WTC11 (cell line): ENCODE data around the gene PSMD4. TPM values are rescaled to one million over a fixed set of nuclear protein-coding genes. Genes with fewer than 3 reads are reported as not detected.

Experiments used
- ATAC-seq: fragments of 200-7000 bp; cut with Tn5 transposase; 2 replicates; pipeline ENCODE4 v1.10.0; 2021; ENCODE audit warnings: mild to moderate bottlenecking, moderate library complexity
- CTCF ChIA-PET: fragments of 300-600 bp; sonication (Branson Sonifier 250); formaldehyde crosslinking; loops from one replicate; lab custom pipeline; 2021; ENCODE audit warnings: antibody characterized with exemption; lab: Charles Lee
- POLR2A ChIA-PET: fragments of 350-600 bp; sonication (Branson Sonifier 250); formaldehyde crosslinking; loops from one replicate; lab custom pipeline; 2021; ENCODE audit warnings: antibody characterized with exemption; lab: Charles Lee
- DNase-seq: peaks from one replicate; pipeline ENCODE4 v3.0.0; 2021; ENCODE audit warnings: low spot score
- H3K27ac Mint-ChIP-seq: 2 replicates; pipeline ENCODE4 v1.8.0; 2021; ENCODE audit warnings: mixed read lengths
- H3K27me3 Mint-ChIP-seq: 2 replicates; pipeline ENCODE4 v1.8.0; 2021; ENCODE audit warnings: low read depth, mild to moderate bottlenecking, moderate library complexity, mixed read lengths
- H3K36me3 Mint-ChIP-seq: 2 replicates; pipeline ENCODE4 v1.8.0; 2021; ENCODE audit warnings: mixed read lengths
- H3K4me1 Mint-ChIP-seq: 2 replicates; pipeline ENCODE4 v1.8.0; 2022; ENCODE audit warnings: mixed read lengths
- H3K4me3 Mint-ChIP-seq: 2 replicates; pipeline ENCODE4 v1.8.0; 2021; ENCODE audit warnings: mild to moderate bottlenecking, moderate library complexity, mixed read lengths
- H3K9me3 Mint-ChIP-seq: 2 replicates; pipeline ENCODE4 v1.8.0; 2021; ENCODE audit warnings: mixed read lengths
- ARID4B ChIP-seq: sonication (generic); formaldehyde crosslinking; IDR thresholded peaks from 2 replicates; pipeline ENCODE4 v1.8.0; 2023; ENCODE audit warnings: missing genetic modification reagents, mild to moderate bottlenecking, borderline replicate concordance
- CBFB ChIP-seq: sonication (generic); formaldehyde crosslinking; IDR thresholded peaks from 2 replicates; pipeline ENCODE4 v1.8.1; 2022; ENCODE audit warnings: mild to moderate bottlenecking, low read depth, missing genetic modification reagents
- CDX4 ChIP-seq: fragments of 250-450 bp; sonication (Bioruptor Pico); IDR thresholded peaks from 2 replicates; pipeline ENCODE4 v1.9.0; 2021; ENCODE audit warnings: moderate library complexity, mild to moderate bottlenecking, inconsistent platforms, borderline replicate concordance
- ELF4 ChIP-seq: sonication (generic); formaldehyde crosslinking; IDR thresholded peaks from 2 replicates; pipeline ENCODE4 v1.8.1; 2022; ENCODE audit warnings: low read depth, mild to moderate bottlenecking, moderate library complexity, missing genetic modification reagents
- EMX1 ChIP-seq: fragments of 250-450 bp; sonication (Bioruptor Pico); IDR thresholded peaks from 2 replicates; pipeline ENCODE4 v1.8.0; 2021; ENCODE audit warnings: mild to moderate bottlenecking
- ESRRA ChIP-seq: sonication (generic); formaldehyde crosslinking; IDR thresholded peaks from 2 replicates; pipeline ENCODE4 v1.8.1; 2022; ENCODE audit warnings: mild to moderate bottlenecking, missing genetic modification reagents, borderline replicate concordance
- IRF1 ChIP-seq: sonication (generic); formaldehyde crosslinking; IDR thresholded peaks from 2 replicates; pipeline ENCODE4 v1.8.0; 2023; ENCODE audit warnings: missing genetic modification reagents
- JUN ChIP-seq: sonication (generic); formaldehyde crosslinking; IDR thresholded peaks from 2 replicates; pipeline ENCODE4 v1.8.0; 2023; ENCODE audit warnings: mild to moderate bottlenecking, missing genetic modification reagents
- KAT7 ChIP-seq: sonication (generic); formaldehyde crosslinking; IDR thresholded peaks from 2 replicates; pipeline ENCODE4 v1.8.1; 2023; ENCODE audit warnings: missing genetic modification reagents, mild to moderate bottlenecking, borderline replicate concordance
- NFE2L1 ChIP-seq: sonication (generic); formaldehyde crosslinking; IDR thresholded peaks from 2 replicates; pipeline ENCODE4 v1.8.1; 2023; ENCODE audit warnings: missing genetic modification reagents
- OVOL2 ChIP-seq: fragments of 250-450 bp; sonication (Bioruptor Pico); IDR thresholded peaks from 2 replicates; pipeline ENCODE4 v1.9.0; 2021; ENCODE audit warnings: mild to moderate bottlenecking, borderline replicate concordance
- SMAD3 ChIP-seq: sonication (generic); formaldehyde crosslinking; IDR thresholded peaks from 2 replicates; pipeline ENCODE4 v1.8.0; 2022; ENCODE audit warnings: missing genetic modification reagents, mild to moderate bottlenecking, borderline replicate concordance
- ZBTB43 ChIP-seq: sonication (generic); formaldehyde crosslinking; IDR thresholded peaks from 2 replicates; pipeline ENCODE4 v1.8.1; 2023; ENCODE audit warnings: mild to moderate bottlenecking, missing genetic modification reagents
- ZNF138 ChIP-seq: sonication (generic); formaldehyde crosslinking; conservative IDR thresholded peaks from 2 replicates; pipeline ENCODE4 v1.8.1; 2022; ENCODE audit warnings: mild to moderate bottlenecking, moderate library complexity, missing genetic modification reagents
- ZNF232 ChIP-seq: sonication (generic); formaldehyde crosslinking; IDR thresholded peaks from 2 replicates; pipeline ENCODE4 v1.8.0; 2022; ENCODE audit warnings: mild to moderate bottlenecking, missing genetic modification reagents
- ZNF425 ChIP-seq: fragments of 250-450 bp; sonication (Bioruptor Pico); conservative IDR thresholded peaks from 2 replicates; pipeline ENCODE4 v1.9.0; 2021; ENCODE audit warnings: mild to moderate bottlenecking
- ZNF532 ChIP-seq: fragments of 250-450 bp; sonication (Bioruptor Pico); IDR thresholded peaks from 2 replicates; pipeline ENCODE4 v1.9.0; 2021; ENCODE audit warnings: mild to moderate bottlenecking, borderline replicate concordance
- total RNA-seq: library from RNA; stranded (reverse); gene quantifications from 3 replicates; pipeline ENCODE4 v1.2.3, GENCODE V29; 2021

Gene PSMD4
- total RNA-seq, 1 experiment from 2014 or later, result 202 TPM

- TF ChIP-seq ZNF532 (CRISPR knock-in tag) (no peak), ELF4 (CRISPR knock-in tag) (no peak), OVOL2 (CRISPR knock-in tag) (no peak)
Observed at GRCh38 chr1:151237678-151238466, 16.7 kb upstream of the PSMD4 start (continued).

GRCh38 chr1:151238467-151238739, 16.1 kb upstream of the PSMD4 start:
- no peak for ATAC-seq
- ChIA-PET CTCF (interaction anchor here (1.5 kb wide), 1 partner anchor 14 kb away, joined by 3 read pairs; no protein-coding TSS in a partner anchor), POLR2A (no interaction called here)
- Mint-ChIP-seq H3K4me3 (no peak overlapping the region), H3K36me3 (peaks cover 87% of the 10 kb centered on the region), H3K27me3 (no peaks in the 10 kb centered on the region), H3K4me1 (no peaks in the 10 kb centered on the region), H3K27ac (no peak overlapping the region), H3K9me3 (no peaks in the 10 kb centered on the region)
- no peak for DNase-seq
- TF ChIP-seq JUN (CRISPR knock-in tag) (no peak), ARID4B (CRISPR knock-in tag) (no peak), KAT7 (CRISPR knock-in tag) (no peak), ZNF532 (CRISPR knock-in tag) (no peak), ESRRA (CRISPR knock-in tag) (no peak), SMAD3 (CRISPR knock-in tag) (no peak), ZNF232 (CRISPR knock-in tag) (no peak), CBFB (no peak), NFE2L1 (CRISPR knock-in tag) (no peak), ZNF138 (no peak), ZNF425 (CRISPR knock-in tag) (no peak), IRF1 (CRISPR knock-in tag) (no peak), ZBTB43 (no peak), EMX1 (CRISPR knock-in tag) (no peak), CDX4 (CRISPR knock-in tag) (no peak)
